Measurements from ENCODE around the gene TOR1AIP1.

DNA sequence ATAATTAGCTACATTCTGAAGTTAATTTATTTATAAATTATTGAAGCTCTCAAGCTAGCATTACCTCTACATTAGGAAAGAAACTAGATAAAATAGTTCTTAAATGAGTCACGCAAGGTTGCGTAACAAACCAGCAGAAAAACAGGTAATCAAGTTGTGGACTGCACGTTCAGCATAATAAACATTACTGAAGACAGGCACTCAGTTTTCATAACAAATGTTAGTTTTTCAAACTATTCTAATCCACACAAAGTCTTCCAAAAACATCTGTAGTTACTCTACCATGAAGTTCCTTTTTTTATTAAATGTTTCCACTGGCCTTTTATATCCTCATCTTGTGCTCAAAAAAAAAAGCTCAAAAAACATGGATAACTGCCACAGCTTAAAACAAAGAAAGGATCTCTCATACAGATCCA lies 5.8 kb upstream of the TOR1AIP1 start:
- TF ChIP-seq, protein P1, sequence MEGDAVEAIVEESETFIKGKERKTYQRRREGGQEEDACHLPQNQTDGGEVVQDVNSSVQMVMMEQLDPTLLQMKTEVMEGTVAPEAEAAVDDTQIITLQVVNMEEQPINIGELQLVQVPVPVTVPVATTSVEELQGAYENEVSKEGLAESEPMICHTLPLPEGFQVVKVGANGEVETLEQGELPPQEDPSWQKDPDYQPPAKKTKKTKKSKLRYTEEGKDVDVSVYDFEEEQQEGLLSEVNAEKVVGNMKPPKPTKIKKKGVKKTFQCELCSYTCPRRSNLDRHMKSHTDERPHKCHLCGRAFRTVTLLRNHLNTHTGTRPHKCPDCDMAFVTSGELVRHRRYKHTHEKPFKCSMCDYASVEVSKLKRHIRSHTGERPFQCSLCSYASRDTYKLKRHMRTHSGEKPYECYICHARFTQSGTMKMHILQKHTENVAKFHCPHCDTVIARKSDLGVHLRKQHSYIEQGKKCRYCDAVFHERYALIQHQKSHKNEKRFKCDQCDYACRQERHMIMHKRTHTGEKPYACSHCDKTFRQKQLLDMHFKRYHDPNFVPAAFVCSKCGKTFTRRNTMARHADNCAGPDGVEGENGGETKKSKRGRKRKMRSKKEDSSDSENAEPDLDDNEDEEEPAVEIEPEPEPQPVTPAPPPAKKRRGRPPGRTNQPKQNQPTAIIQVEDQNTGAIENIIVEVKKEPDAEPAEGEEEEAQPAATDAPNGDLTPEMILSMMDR (IDR thresholded peaks at IDR 0.05) = no peak
- TF ChIP-seq ZNF138 (CRISPR knock-in tag; conservative IDR thresholded peaks at IDR 0.05) (no peak), ZNF423 (CRISPR knock-in tag; IDR thresholded peaks at IDR 0.05) (no peak), JUN (CRISPR knock-in tag; IDR thresholded peaks at IDR 0.05) (no peak), TEAD1 (CRISPR knock-in tag; IDR thresholded peaks at IDR 0.05) (no peak), NFE2L1 (CRISPR knock-in tag; IDR thresholded peaks at IDR 0.05) (no peak), RELA (CRISPR knock-in tag; IDR thresholded peaks at IDR 0.05; ENCODE audit: borderline replicate concordance) (no peak)
- TF ChIP-seq, protein P2, sequence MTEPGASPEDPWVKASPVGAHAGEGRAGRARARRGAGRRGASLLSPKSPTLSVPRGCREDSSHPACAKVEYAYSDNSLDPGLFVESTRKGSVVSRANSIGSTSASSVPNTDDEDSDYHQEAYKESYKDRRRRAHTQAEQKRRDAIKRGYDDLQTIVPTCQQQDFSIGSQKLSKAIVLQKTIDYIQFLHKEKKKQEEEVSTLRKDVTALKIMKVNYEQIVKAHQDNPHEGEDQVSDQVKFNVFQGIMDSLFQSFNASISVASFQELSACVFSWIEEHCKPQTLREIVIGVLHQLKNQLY (CRISPR knock-in tag; IDR thresholded peaks at IDR 0.05) = no peak
- TF ChIP-seq, protein P3, sequence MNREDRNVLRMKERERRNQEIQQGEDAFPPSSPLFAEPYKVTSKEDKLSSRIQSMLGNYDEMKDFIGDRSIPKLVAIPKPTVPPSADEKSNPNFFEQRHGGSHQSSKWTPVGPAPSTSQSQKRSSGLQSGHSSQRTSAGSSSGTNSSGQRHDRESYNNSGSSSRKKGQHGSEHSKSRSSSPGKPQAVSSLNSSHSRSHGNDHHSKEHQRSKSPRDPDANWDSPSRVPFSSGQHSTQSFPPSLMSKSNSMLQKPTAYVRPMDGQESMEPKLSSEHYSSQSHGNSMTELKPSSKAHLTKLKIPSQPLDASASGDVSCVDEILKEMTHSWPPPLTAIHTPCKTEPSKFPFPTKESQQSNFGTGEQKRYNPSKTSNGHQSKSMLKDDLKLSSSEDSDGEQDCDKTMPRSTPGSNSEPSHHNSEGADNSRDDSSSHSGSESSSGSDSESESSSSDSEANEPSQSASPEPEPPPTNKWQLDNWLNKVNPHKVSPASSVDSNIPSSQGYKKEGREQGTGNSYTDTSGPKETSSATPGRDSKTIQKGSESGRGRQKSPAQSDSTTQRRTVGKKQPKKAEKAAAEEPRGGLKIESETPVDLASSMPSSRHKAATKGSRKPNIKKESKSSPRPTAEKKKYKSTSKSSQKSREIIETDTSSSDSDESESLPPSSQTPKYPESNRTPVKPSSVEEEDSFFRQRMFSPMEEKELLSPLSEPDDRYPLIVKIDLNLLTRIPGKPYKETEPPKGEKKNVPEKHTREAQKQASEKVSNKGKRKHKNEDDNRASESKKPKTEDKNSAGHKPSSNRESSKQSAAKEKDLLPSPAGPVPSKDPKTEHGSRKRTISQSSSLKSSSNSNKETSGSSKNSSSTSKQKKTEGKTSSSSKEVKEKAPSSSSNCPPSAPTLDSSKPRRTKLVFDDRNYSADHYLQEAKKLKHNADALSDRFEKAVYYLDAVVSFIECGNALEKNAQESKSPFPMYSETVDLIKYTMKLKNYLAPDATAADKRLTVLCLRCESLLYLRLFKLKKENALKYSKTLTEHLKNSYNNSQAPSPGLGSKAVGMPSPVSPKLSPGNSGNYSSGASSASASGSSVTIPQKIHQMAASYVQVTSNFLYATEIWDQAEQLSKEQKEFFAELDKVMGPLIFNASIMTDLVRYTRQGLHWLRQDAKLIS (CRISPR knock-in tag; IDR thresholded peaks at IDR 0.05; ENCODE audit: borderline replicate concordance) = no peak
- TF ChIP-seq, protein P4, sequence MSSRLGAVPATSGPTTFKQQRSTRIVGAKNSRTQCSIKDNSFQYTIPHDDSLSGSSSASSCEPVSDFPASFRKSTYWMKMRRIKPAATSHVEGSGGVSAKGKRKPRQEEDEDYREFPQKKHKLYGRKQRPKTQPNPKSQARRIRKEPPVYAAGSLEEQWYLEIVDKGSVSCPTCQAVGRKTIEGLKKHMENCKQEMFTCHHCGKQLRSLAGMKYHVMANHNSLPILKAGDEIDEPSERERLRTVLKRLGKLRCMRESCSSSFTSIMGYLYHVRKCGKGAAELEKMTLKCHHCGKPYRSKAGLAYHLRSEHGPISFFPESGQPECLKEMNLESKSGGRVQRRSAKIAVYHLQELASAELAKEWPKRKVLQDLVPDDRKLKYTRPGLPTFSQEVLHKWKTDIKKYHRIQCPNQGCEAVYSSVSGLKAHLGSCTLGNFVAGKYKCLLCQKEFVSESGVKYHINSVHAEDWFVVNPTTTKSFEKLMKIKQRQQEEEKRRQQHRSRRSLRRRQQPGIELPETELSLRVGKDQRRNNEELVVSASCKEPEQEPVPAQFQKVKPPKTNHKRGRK (CRISPR knock-in tag; IDR thresholded peaks at IDR 0.05; ENCODE audit: borderline replicate concordance) = no peak
- TF ChIP-seq, protein P5, sequence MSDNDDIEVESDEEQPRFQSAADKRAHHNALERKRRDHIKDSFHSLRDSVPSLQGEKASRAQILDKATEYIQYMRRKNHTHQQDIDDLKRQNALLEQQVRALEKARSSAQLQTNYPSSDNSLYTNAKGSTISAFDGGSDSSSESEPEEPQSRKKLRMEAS (CRISPR knock-in tag; IDR thresholded peaks at IDR 0.05) = no peak
- TF ChIP-seq, protein P6, sequence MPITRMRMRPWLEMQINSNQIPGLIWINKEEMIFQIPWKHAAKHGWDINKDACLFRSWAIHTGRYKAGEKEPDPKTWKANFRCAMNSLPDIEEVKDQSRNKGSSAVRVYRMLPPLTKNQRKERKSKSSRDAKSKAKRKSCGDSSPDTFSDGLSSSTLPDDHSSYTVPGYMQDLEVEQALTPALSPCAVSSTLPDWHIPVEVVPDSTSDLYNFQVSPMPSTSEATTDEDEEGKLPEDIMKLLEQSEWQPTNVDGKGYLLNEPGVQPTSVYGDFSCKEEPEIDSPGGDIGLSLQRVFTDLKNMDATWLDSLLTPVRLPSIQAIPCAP (CRISPR knock-in tag; IDR thresholded peaks at IDR 0.05) = no peak

Measured in WTC11 (cell line).